WTC11 (cell line): ENCODE measurements around the gene COG5. TPM values are rescaled to one million over a fixed set of nuclear protein-coding genes. Genes with fewer than 3 reads are reported as not detected.

Experiments used
- ATAC-seq: fragments of 200-7000 bp; cut with Tn5 transposase; 2 replicates; pipeline ENCODE4 v1.10.0; 2021; ENCODE audit warnings: mild to moderate bottlenecking, moderate library complexity
- CTCF ChIA-PET: fragments of 300-600 bp; sonication (Branson Sonifier 250); formaldehyde crosslinking; loops from one replicate; lab custom pipeline; 2021; ENCODE audit warnings: antibody characterized with exemption; lab: Charles Lee
- POLR2A ChIA-PET: fragments of 350-600 bp; sonication (Branson Sonifier 250); formaldehyde crosslinking; loops from one replicate; lab custom pipeline; 2021; ENCODE audit warnings: antibody characterized with exemption; lab: Charles Lee
- DNase-seq: peaks from one replicate; pipeline ENCODE4 v3.0.0; 2021; ENCODE audit warnings: low spot score
- H3K27ac Mint-ChIP-seq: 2 replicates; pipeline ENCODE4 v1.8.0; 2021; ENCODE audit warnings: mixed read lengths
- H3K27me3 Mint-ChIP-seq: 2 replicates; pipeline ENCODE4 v1.8.0; 2021; ENCODE audit warnings: low read depth, mild to moderate bottlenecking, moderate library complexity, mixed read lengths
- H3K36me3 Mint-ChIP-seq: 2 replicates; pipeline ENCODE4 v1.8.0; 2021; ENCODE audit warnings: mixed read lengths
- H3K4me1 Mint-ChIP-seq: 2 replicates; pipeline ENCODE4 v1.8.0; 2022; ENCODE audit warnings: mixed read lengths
- H3K4me3 Mint-ChIP-seq: 2 replicates; pipeline ENCODE4 v1.8.0; 2021; ENCODE audit warnings: mild to moderate bottlenecking, moderate library complexity, mixed read lengths
- H3K9me3 Mint-ChIP-seq: 2 replicates; pipeline ENCODE4 v1.8.0; 2021; ENCODE audit warnings: mixed read lengths
- ERG ChIP-seq: fragments of 250-450 bp; sonication (Bioruptor Pico); IDR thresholded peaks from 2 replicates; pipeline ENCODE4 v1.8.0; 2021; ENCODE audit warnings: mild to moderate bottlenecking
- ESRRA ChIP-seq: sonication (generic); formaldehyde crosslinking; IDR thresholded peaks from 2 replicates; pipeline ENCODE4 v1.8.1; 2022; ENCODE audit warnings: mild to moderate bottlenecking, missing genetic modification reagents, borderline replicate concordance
- FOXJ3 ChIP-seq: sonication (generic); formaldehyde crosslinking; IDR thresholded peaks from 2 replicates; pipeline ENCODE4 v1.9.0; 2021; ENCODE audit warnings: missing genetic modification reagents, mild to moderate bottlenecking, borderline replicate concordance
- GRHL2 ChIP-seq: fragments of 250-450 bp; sonication (Bioruptor Pico); IDR thresholded peaks from 2 replicates; pipeline ENCODE4 v1.8.0; 2022; ENCODE audit warnings: mild to moderate bottlenecking, moderate library complexity; ENCODE audit not compliant: insufficient replicate concordance, severe bottlenecking
- RORB ChIP-seq: fragments of 250-450 bp; sonication (Bioruptor Pico); IDR thresholded peaks from 2 replicates; pipeline ENCODE4 v1.9.0; 2021; ENCODE audit warnings: mild to moderate bottlenecking
- SP1 ChIP-seq: sonication (generic); formaldehyde crosslinking; conservative IDR thresholded peaks from 2 replicates; pipeline ENCODE4 v1.8.1; 2022; ENCODE audit warnings: missing genetic modification reagents
- STAT6 ChIP-seq: sonication (generic); formaldehyde crosslinking; conservative IDR thresholded peaks from 2 replicates; pipeline ENCODE4 v1.8.1; 2023; ENCODE audit warnings: mild to moderate bottlenecking, low read depth, missing genetic modification reagents, moderate library complexity
- ZBTB43 ChIP-seq: sonication (generic); formaldehyde crosslinking; IDR thresholded peaks from 2 replicates; pipeline ENCODE4 v1.8.1; 2023; ENCODE audit warnings: mild to moderate bottlenecking, missing genetic modification reagents
- ZNF121 ChIP-seq: sonication (generic); formaldehyde crosslinking; IDR thresholded peaks from 2 replicates; pipeline ENCODE4 v1.8.0; 2023; ENCODE audit warnings: missing genetic modification reagents
- ZNF138 ChIP-seq: sonication (generic); formaldehyde crosslinking; conservative IDR thresholded peaks from 2 replicates; pipeline ENCODE4 v1.8.1; 2022; ENCODE audit warnings: mild to moderate bottlenecking, moderate library complexity, missing genetic modification reagents
- ZNF219 ChIP-seq: sonication (generic); formaldehyde crosslinking; IDR thresholded peaks from 2 replicates; pipeline ENCODE4 v1.8.0; 2023; ENCODE audit warnings: missing genetic modification reagents, mild to moderate bottlenecking, borderline replicate concordance
- ZNF396 ChIP-seq: fragments of 250-450 bp; sonication (Bioruptor Pico); IDR thresholded peaks from 2 replicates; pipeline ENCODE4 v1.8.0; 2021; ENCODE audit warnings: mild to moderate bottlenecking, moderate library complexity, borderline replicate concordance
- total RNA-seq: library from RNA; stranded (reverse); gene quantifications from 3 replicates; pipeline ENCODE4 v1.2.3, GENCODE V29; 2021
- TF ChIP-seq, protein P1 (sequence below): sonication (generic); formaldehyde crosslinking; IDR thresholded peaks from 2 replicates; pipeline ENCODE4 v1.8.1; 2022; ENCODE audit warnings: low read depth, missing genetic modification reagents, borderline replicate concordance
- TF ChIP-seq, protein P2 (sequence below): sonication (generic); formaldehyde crosslinking; IDR thresholded peaks from 2 replicates; pipeline ENCODE4 v1.8.1; 2023; ENCODE audit warnings: mild to moderate bottlenecking, missing genetic modification reagents, borderline replicate concordance
- TF ChIP-seq, protein P3 (sequence below): fragments of 250-450 bp; sonication (Bioruptor Pico); IDR thresholded peaks from 2 replicates; pipeline ENCODE4 v2.1.2; 2022; ENCODE audit warnings: mild to moderate bottlenecking, moderate library complexity
- TF ChIP-seq, protein P4 (sequence below): sonication (generic); formaldehyde crosslinking; IDR thresholded peaks from 2 replicates; pipeline ENCODE4 v1.8.1; 2022; ENCODE audit warnings: missing genetic modification reagents, borderline replicate concordance

Gene COG5
- total RNA-seq, 1 experiment from 2014 or later, result 23.8 TPM

DNA sequence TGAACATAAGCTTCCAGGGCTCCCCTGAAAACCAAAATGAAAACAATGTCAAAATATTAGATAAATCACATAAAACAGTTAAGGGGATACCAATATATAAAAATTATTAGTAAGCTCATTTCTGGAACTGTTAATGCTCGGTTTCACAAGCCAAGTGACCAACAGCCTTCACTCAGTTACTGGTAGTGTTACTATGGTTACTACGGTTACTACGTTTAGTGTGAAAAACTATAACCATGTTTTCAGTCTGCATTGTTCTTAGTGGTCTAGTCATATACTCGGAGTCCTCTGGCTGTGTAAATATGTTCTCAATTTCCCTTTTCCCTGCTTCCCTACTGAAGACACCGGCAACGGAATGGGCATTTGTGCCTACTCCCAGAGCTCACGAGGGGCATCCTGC lies 360.1 kb downstream of the COG5 start (continued):
- TF ChIP-seq STAT6 (CRISPR knock-in tag) (no peak), ZBTB43 (no peak), ZNF121 (CRISPR knock-in tag) (no peak), RORB (no peak), GRHL2 (no peak), ERG (CRISPR knock-in tag) (no peak), ZNF219 (CRISPR knock-in tag) (no peak), ESRRA (CRISPR knock-in tag) (no peak)
- TF ChIP-seq, protein P1, sequence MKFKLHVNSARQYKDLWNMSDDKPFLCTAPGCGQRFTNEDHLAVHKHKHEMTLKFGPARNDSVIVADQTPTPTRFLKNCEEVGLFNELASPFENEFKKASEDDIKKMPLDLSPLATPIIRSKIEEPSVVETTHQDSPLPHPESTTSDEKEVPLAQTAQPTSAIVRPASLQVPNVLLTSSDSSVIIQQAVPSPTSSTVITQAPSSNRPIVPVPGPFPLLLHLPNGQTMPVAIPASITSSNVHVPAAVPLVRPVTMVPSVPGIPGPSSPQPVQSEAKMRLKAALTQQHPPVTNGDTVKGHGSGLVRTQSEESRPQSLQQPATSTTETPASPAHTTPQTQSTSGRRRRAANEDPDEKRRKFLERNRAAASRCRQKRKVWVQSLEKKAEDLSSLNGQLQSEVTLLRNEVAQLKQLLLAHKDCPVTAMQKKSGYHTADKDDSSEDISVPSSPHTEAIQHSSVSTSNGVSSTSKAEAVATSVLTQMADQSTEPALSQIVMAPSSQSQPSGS (CRISPR knock-in tag), result no peak
- TF ChIP-seq, protein P2, sequence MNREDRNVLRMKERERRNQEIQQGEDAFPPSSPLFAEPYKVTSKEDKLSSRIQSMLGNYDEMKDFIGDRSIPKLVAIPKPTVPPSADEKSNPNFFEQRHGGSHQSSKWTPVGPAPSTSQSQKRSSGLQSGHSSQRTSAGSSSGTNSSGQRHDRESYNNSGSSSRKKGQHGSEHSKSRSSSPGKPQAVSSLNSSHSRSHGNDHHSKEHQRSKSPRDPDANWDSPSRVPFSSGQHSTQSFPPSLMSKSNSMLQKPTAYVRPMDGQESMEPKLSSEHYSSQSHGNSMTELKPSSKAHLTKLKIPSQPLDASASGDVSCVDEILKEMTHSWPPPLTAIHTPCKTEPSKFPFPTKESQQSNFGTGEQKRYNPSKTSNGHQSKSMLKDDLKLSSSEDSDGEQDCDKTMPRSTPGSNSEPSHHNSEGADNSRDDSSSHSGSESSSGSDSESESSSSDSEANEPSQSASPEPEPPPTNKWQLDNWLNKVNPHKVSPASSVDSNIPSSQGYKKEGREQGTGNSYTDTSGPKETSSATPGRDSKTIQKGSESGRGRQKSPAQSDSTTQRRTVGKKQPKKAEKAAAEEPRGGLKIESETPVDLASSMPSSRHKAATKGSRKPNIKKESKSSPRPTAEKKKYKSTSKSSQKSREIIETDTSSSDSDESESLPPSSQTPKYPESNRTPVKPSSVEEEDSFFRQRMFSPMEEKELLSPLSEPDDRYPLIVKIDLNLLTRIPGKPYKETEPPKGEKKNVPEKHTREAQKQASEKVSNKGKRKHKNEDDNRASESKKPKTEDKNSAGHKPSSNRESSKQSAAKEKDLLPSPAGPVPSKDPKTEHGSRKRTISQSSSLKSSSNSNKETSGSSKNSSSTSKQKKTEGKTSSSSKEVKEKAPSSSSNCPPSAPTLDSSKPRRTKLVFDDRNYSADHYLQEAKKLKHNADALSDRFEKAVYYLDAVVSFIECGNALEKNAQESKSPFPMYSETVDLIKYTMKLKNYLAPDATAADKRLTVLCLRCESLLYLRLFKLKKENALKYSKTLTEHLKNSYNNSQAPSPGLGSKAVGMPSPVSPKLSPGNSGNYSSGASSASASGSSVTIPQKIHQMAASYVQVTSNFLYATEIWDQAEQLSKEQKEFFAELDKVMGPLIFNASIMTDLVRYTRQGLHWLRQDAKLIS (CRISPR knock-in tag), result no peak
- TF ChIP-seq, all 79 proteins: peak for 0

- peak; percentile 95 for ATAC-seq
- Mint-ChIP-seq H3K4me1 (no peaks in the 10 kb centered on the region), H3K27me3 (no peaks in the 10 kb centered on the region), H3K4me3 (no peak overlapping the region), H3K9me3 (no peaks in the 10 kb centered on the region), H3K27ac (no peak overlapping the region), H3K36me3 (peaks cover 31% of the 10 kb centered on the region)
- ChIA-PET POLR2A (no interaction called here), CTCF (interaction anchor here (1.5 kb wide), 1 partner anchor 254 kb away, joined by 4 read pairs; no protein-coding TSS in a partner anchor)
- DNase-seq, result peak; percentile 57
- TF ChIP-seq ZNF396 (CRISPR knock-in tag), result no peak
- TF ChIP-seq SP1 (CRISPR knock-in tag), result no peak
- TF ChIP-seq ZNF138 (CRISPR knock-in tag), result no peak
- TF ChIP-seq ERG (CRISPR knock-in tag), result no peak
- TF ChIP-seq, protein P3, sequence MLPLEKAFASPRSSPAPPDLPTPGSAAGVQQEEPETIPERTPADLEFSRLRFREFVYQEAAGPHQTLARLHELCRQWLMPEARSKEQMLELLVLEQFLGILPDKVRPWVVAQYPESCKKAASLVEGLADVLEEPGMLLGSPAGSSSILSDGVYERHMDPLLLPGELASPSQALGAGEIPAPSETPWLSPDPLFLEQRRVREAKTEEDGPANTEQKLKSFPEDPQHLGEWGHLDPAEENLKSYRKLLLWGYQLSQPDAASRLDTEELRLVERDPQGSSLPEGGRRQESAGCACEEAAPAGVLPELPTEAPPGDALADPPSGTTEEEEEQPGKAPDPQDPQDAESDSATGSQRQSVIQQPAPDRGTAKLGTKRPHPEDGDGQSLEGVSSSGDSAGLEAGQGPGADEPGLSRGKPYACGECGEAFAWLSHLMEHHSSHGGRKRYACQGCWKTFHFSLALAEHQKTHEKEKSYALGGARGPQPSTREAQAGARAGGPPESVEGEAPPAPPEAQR (CRISPR knock-in tag), result no peak
- TF ChIP-seq, protein P4, sequence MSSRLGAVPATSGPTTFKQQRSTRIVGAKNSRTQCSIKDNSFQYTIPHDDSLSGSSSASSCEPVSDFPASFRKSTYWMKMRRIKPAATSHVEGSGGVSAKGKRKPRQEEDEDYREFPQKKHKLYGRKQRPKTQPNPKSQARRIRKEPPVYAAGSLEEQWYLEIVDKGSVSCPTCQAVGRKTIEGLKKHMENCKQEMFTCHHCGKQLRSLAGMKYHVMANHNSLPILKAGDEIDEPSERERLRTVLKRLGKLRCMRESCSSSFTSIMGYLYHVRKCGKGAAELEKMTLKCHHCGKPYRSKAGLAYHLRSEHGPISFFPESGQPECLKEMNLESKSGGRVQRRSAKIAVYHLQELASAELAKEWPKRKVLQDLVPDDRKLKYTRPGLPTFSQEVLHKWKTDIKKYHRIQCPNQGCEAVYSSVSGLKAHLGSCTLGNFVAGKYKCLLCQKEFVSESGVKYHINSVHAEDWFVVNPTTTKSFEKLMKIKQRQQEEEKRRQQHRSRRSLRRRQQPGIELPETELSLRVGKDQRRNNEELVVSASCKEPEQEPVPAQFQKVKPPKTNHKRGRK (CRISPR knock-in tag), result no peak
- no peak for TF ChIP-seq FOXJ3 (CRISPR knock-in tag)
- no peak for TF ChIP-seq ZBTB43
- TF ChIP-seq ZNF219 (CRISPR knock-in tag), result no peak
These were observed 361.8 kb downstream of the COG5 start for GRCh38 chr7:107201795-107202450.
